Measurements from ENCODE around the gene ST8SIA2. TPM values are rescaled to one million over a fixed set of nuclear protein-coding genes. Genes with fewer than 3 reads are reported as not detected.

Gene ST8SIA2
- total RNA-seq, 1 donor from 2014 or later = not detected

GRCh38 chr15:92395098-92395635, 1.5 kb downstream of the ST8SIA2 start:
- DNase-seq (ENCODE audit: low spot score) = no peak

GRCh38 chr15:92399271-92399950, 5.7 kb downstream of the ST8SIA2 start:
- no peak for DNase-seq (ENCODE audit: low spot score)

GRCh38 chr15:92400573-92400972, 6.9 kb downstream of the ST8SIA2 start:
- DNase-seq (ENCODE audit: low spot score) = no peak

- no peak for DNase-seq (ENCODE audit: low spot score)
These were observed 7.5 kb downstream of the ST8SIA2 start for GRCh38 chr15:92400980-92401787.

GRCh38 chr15:92402751-92403150, 9.1 kb downstream of the ST8SIA2 start:
- no peak for DNase-seq (ENCODE audit: low spot score)

- no peak for DNase-seq (ENCODE audit: low spot score)
These were observed 12.3 kb downstream of the ST8SIA2 start for GRCh38 chr15:92405942-92406341.

- no peak for DNase-seq (ENCODE audit: low spot score)
These were observed 13.6 kb downstream of the ST8SIA2 start for GRCh38 chr15:92407321-92407720.

GRCh38 chr15:92407916-92408315, 14.2 kb downstream of the ST8SIA2 start:
- DNase-seq (ENCODE audit: low spot score) = no peak

GRCh38 chr15:92409006-92409405, 15.3 kb downstream of the ST8SIA2 start:
- DNase-seq (ENCODE audit: low spot score) = no peak

GRCh38 chr15:92409521-92409920, 15.8 kb downstream of the ST8SIA2 start:
- no peak for DNase-seq (ENCODE audit: low spot score)

- no peak for DNase-seq (ENCODE audit: low spot score)
These were observed 16.9 kb downstream of the ST8SIA2 start for GRCh38 chr15:92410537-92410936.

GRCh38 chr15:92411256-92411655, 17.6 kb downstream of the ST8SIA2 start:
- DNase-seq (ENCODE audit: low spot score) = no peak

- no peak for DNase-seq (ENCODE audit: low spot score)
These were observed 19.8 kb downstream of the ST8SIA2 start for GRCh38 chr15:92413510-92413909.

- DNase-seq (ENCODE audit: low spot score) = no peak
These were observed 22.1 kb downstream of the ST8SIA2 start for GRCh38 chr15:92415639-92416297.

- DNase-seq (ENCODE audit: low spot score) = peak; percentile 73
These were observed 22.9 kb downstream of the ST8SIA2 start for GRCh38 chr15:92416557-92416956.

- DNase-seq (ENCODE audit: low spot score) = peak; percentile 26
These were observed 24.0 kb downstream of the ST8SIA2 start for GRCh38 chr15:92417716-92418115.

GRCh38 chr15:92418864-92419263, 25.2 kb downstream of the ST8SIA2 start:
- peak; percentile 49 for DNase-seq (ENCODE audit: low spot score)

- DNase-seq (ENCODE audit: low spot score) = no peak
These were observed 28.3 kb downstream of the ST8SIA2 start for GRCh38 chr15:92421976-92422375.

- no peak for DNase-seq (ENCODE audit: low spot score)
These were observed 32.0 kb downstream of the ST8SIA2 start for GRCh38 chr15:92425578-92426225.

GRCh38 chr15:92429378-92430068, 35.8 kb downstream of the ST8SIA2 start:
- DNase-seq (ENCODE audit: low spot score) = no peak

GRCh38 chr15:92430069-92430440, 36.4 kb downstream of the ST8SIA2 start:
- no peak for DNase-seq (ENCODE audit: low spot score)
